Mucosa of rectum (tissue), 2 donors: ENCODE results near the gene TTC3.
"Not testable (repeated sequence)": the region's sequence is repeated elsewhere in the genome, so short reads cannot be mapped to it uniquely, and the experiment has no call there.

Source experiments
- H3K27ac ChIP-seq, 2 donors: one replicate each; pipeline ENCODE4 v1.7.0; 2013; ENCODE audit warnings: inconsistent platforms in 2 of 2, low read depth in 2 of 2, low read length in 2 of 2
- H3K27me3 ChIP-seq, 2 donors: one replicate each; pipeline ENCODE4 v1.7.0; 2013; ENCODE audit warnings: low read length in 2 of 2; ENCODE audit not compliant: control insufficient read depth in 2 of 2, insufficient read depth in 2 of 2
- H3K36me3 ChIP-seq, 2 donors: one replicate each; pipeline ENCODE4 v1.7.0; 2013; ENCODE audit warnings: low read length in 2 of 2; ENCODE audit not compliant: control insufficient read depth in 2 of 2, insufficient read depth in 2 of 2
- H3K4me1 ChIP-seq, 2 donors: one replicate each; pipeline ENCODE4 v1.7.0; 2013; ENCODE audit warnings: low read length in 2 of 2, mild to moderate bottlenecking in 1 of 2; ENCODE audit not compliant: control insufficient read depth in 2 of 2, insufficient read depth in 2 of 2
- H3K4me3 ChIP-seq, 2 donors: one replicate each; pipeline ENCODE4 v1.7.0; 2013; ENCODE audit warnings: low read length in 2 of 2
- H3K9ac ChIP-seq, 2 donors: one replicate each; pipeline ENCODE4 v1.7.0; 2013; ENCODE audit warnings: low read length in 2 of 2, low read depth in 1 of 2, mild to moderate bottlenecking in 1 of 2
- H3K9me3 ChIP-seq, 2 donors: one replicate each; pipeline ENCODE4 v1.7.0; 2013; ENCODE audit warnings: low read length in 2 of 2; ENCODE audit not compliant: control insufficient read depth in 2 of 2
- donor health status: healthy.
- donor health status: Normal muscosa, but diverticular disease.

The TTC3 gene

GRCh38 chr21:37114301-37114700 is 41.2 kb downstream of the TTC3 start:
- H3K36me3 ChIP-seq, H3K9me3 ChIP-seq, H3K9ac ChIP-seq, H3K4me3 ChIP-seq, H3K27ac ChIP-seq, H3K4me1 ChIP-seq, H3K27me3 ChIP-seq: not testable (repeated sequence)

GRCh38 chr21:37116459-37116858 is 43.4 kb downstream of the TTC3 start:
- not testable (repeated sequence) for H3K9me3 ChIP-seq, H3K27me3 ChIP-seq, H3K9ac ChIP-seq, H3K27ac ChIP-seq, H3K36me3 ChIP-seq, H3K4me3 ChIP-seq, H3K4me1 ChIP-seq

GRCh38 chr21:37117204-37117603 is 44.1 kb downstream of the TTC3 start:
- Histone ChIP-seq H3K36me3 (peaks cover 0 to 7% of the 10 kb centered on the region in 2 donors), H3K9me3 (no peaks in the 10 kb centered on the region), H3K4me1 (no peaks in the 10 kb centered on the region), H3K27ac (no peak overlapping the region), H3K27me3 (no peaks in the 10 kb centered on the region), H3K4me3 (no peak overlapping the region), H3K9ac (no peak overlapping the region)

GRCh38 chr21:37118187-37118826 is 45.3 kb downstream of the TTC3 start:
- Histone ChIP-seq H3K27me3 (no peaks in the 10 kb centered on the region), H3K4me3 (no peak overlapping the region), H3K9ac (no peak overlapping the region), H3K9me3 (no peaks in the 10 kb centered on the region), H3K4me1 (no peaks in the 10 kb centered on the region), H3K36me3 (peaks cover 8 to 11% of the 10 kb centered on the region in 2 donors), H3K27ac (no peak overlapping the region)

GRCh38 chr21:37119421-37120218 is 46.6 kb downstream of the TTC3 start:
- no peak overlapping the region for H3K27ac ChIP-seq
- H3K9me3 ChIP-seq: no peaks in the 10 kb centered on the region
- no peak overlapping the region for H3K4me3 ChIP-seq
- no peaks in the 10 kb centered on the region for H3K27me3 ChIP-seq
- H3K4me1 ChIP-seq: no peaks in the 10 kb centered on the region
- H3K9ac ChIP-seq: no peak overlapping the region
- peaks cover 8 to 14% of the 10 kb centered on the region in 2 donors for H3K36me3 ChIP-seq

GRCh38 chr21:37128076-37128475 is 55.0 kb downstream of the TTC3 start:
- H3K9me3 ChIP-seq: no peaks in the 10 kb centered on the region
- H3K27ac ChIP-seq: no peak overlapping the region
- H3K9ac ChIP-seq: no peak overlapping the region
- H3K27me3 ChIP-seq: no peaks in the 10 kb centered on the region
- H3K4me3 ChIP-seq: no peak overlapping the region
- peaks cover 21 to 54% of the 10 kb centered on the region in 2 donors for H3K36me3 ChIP-seq
- no peaks in the 10 kb centered on the region for H3K4me1 ChIP-seq

GRCh38 chr21:37130971-37131370 is 57.9 kb downstream of the TTC3 start:
- Histone ChIP-seq H3K36me3 (peaks cover 35 to 63% of the 10 kb centered on the region in 2 donors), H3K4me3 (no peak overlapping the region), H3K9ac (no peak overlapping the region), H3K9me3 (no peaks in the 10 kb centered on the region), H3K27me3 (no peaks in the 10 kb centered on the region), H3K27ac (no peak overlapping the region), H3K4me1 (no peaks in the 10 kb centered on the region)

GRCh38 chr21:37136261-37136660 is 63.2 kb downstream of the TTC3 start:
- no peak overlapping the region for H3K27ac ChIP-seq
- H3K9me3 ChIP-seq: no peaks in the 10 kb centered on the region
- H3K4me1 ChIP-seq: no peaks in the 10 kb centered on the region
- no peak overlapping the region for H3K9ac ChIP-seq
- no peak overlapping the region for H3K4me3 ChIP-seq
- peaks cover 56 to 61% of the 10 kb centered on the region in 2 donors for H3K36me3 ChIP-seq
- H3K27me3 ChIP-seq: no peaks in the 10 kb centered on the region

GRCh38 chr21:37136744-37137143 is 63.7 kb downstream of the TTC3 start:
- H3K4me3 ChIP-seq: no peak overlapping the region
- no peaks in the 10 kb centered on the region for H3K9me3 ChIP-seq
- no peak overlapping the region for H3K9ac ChIP-seq
- peaks cover 56 to 57% of the 10 kb centered on the region in 2 donors for H3K36me3 ChIP-seq
- H3K4me1 ChIP-seq: no peaks in the 10 kb centered on the region
- H3K27ac ChIP-seq: no peak overlapping the region
- no peaks in the 10 kb centered on the region for H3K27me3 ChIP-seq

- no peaks in the 10 kb centered on the region for H3K9me3 ChIP-seq
- no peak overlapping the region for H3K9ac ChIP-seq
- H3K36me3 ChIP-seq: peaks cover 43 to 54% of the 10 kb centered on the region in 2 donors
- H3K27me3 ChIP-seq: no peaks in the 10 kb centered on the region
- H3K27ac ChIP-seq: no peak overlapping the region
- no peak overlapping the region for H3K4me3 ChIP-seq
- no peaks in the 10 kb centered on the region for H3K4me1 ChIP-seq
Observed at GRCh38 chr21:37139154-37139553, 66.1 kb downstream of the TTC3 start.
